GM12872 (cell line): ENCODE results near the gene CCDC169.

Source experiments
- TF ChIP-seq, protein P1 (sequence below): IDR thresholded peaks from 3 replicates; pipeline ENCODE4 v1.5.1; 2011; ENCODE audit warnings: low read depth, mild to moderate bottlenecking, low read length, moderate library complexity; ENCODE audit not compliant: insufficient read depth

CCDC169 gene

DNA sequence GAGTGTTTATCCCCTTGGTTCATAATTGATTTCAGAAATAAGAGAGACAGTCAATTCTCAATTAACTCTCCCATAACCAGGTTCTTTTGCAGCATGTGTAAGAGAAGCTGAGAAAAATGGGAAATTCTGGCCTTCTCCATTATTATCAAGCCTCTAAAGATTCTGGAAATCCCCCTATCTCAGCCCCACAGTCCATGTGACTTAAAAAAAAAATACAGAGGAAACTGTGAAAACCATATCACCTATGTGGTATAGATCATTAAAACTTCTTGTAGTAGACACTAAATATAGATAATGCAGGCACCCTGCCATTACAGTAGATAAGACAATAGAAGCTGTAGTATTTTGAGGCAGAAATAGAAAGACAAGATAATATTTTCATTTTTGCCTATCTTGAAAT lies 48.9 kb downstream of the CCDC169 start:
- TF ChIP-seq, protein P1, sequence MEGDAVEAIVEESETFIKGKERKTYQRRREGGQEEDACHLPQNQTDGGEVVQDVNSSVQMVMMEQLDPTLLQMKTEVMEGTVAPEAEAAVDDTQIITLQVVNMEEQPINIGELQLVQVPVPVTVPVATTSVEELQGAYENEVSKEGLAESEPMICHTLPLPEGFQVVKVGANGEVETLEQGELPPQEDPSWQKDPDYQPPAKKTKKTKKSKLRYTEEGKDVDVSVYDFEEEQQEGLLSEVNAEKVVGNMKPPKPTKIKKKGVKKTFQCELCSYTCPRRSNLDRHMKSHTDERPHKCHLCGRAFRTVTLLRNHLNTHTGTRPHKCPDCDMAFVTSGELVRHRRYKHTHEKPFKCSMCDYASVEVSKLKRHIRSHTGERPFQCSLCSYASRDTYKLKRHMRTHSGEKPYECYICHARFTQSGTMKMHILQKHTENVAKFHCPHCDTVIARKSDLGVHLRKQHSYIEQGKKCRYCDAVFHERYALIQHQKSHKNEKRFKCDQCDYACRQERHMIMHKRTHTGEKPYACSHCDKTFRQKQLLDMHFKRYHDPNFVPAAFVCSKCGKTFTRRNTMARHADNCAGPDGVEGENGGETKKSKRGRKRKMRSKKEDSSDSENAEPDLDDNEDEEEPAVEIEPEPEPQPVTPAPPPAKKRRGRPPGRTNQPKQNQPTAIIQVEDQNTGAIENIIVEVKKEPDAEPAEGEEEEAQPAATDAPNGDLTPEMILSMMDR: no peak

DNA sequence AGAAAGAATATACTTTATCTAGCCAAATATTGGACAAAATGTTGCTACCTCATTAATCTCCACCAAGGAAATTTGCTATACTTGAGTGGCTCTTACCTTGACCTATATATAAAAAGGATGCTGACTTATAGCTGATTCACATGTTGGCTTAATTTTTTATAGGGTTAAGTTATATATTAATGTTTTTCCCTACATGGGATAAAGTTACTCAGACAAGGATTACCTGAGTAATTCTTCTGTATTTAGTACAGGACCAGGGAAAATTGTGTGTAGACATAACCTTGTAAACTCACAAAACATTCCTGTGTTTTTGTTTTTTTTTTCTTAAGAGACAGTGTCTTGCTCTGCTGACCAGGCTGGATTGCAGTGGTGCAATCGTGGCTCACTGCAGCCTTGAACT lies 52.6 kb downstream of the CCDC169 start:
- TF ChIP-seq, protein P1: no peak

DNA sequence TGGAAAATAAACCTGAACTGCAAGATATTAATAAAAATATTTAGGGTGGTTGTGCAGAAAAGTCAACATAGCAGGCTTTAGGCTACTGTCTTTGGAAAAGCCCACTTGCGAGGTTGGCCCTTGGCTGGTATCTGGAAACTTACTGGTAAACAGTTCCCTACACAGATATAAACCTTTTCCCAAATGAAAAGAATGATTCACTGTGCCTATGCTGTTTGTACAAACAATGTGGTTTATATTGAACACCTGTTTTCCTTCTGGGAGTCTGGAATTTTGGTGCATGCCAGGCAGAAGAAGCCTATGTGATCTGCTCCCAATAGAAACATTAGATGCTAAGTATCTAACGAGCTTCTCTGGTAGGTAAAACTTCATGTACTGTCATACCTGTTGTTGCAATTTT lies 53.5 kb downstream of the CCDC169 start:
- TF ChIP-seq, protein P1: no peak

DNA sequence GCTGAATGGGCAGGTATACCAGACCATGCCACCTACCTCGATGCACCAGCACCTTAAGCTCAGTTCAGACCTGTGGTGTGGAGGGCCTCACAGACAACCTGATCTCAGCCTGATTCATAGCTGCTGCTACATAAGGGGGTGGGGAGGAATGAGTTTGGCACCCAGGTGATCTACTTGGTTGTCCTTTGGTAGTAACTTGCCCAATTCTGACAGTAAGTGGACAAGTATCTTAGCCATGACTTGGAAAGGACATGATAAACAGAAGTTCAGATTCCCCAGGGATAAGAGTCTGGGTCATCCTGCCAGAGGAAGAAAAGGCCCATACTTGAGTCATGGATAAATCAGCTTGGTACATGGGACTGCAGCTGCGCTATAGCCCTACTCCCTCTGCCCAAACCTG lies 54.9 kb downstream of the CCDC169 start:
- TF ChIP-seq, protein P1: no peak

DNA sequence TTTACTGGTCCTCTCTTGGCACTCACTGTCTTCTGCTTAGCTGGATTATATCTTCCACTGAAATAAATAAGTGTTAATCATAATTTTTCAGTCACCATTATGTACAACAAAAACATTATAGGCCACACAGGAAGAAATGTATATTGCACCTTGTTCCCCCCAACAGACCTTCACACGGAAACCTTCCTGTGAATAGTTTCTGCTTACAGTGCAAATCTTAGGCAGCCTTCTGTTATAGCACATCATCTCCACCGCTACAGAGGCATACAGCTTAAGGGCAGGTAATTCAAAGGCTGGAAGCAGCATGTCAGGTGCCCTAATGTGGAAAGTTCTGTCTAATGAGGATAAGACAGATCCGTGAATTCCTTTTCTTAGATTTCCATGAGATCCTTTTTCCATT lies 66.4 kb downstream of the CCDC169 start:
- TF ChIP-seq, protein P1: no peak

DNA sequence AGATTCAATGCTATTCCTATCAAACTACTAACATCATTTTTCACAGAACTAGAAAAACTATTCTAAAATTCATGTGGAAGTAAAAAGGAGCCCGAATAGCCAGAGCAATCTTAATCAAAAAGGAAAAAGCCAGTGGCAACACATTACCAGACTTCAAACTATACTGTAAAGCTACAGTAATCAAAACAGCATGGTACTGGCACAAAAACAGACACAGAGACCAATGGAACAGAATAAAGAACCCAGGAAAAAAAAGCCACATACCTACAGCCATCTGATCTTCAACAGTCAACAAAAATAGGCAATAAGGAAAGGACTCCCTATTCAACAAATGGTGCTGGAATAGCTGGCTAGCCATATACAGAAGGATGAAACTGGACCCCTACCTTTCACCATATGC lies 72.9 kb downstream of the CCDC169 start:
- TF ChIP-seq, protein P1: no peak

DNA sequence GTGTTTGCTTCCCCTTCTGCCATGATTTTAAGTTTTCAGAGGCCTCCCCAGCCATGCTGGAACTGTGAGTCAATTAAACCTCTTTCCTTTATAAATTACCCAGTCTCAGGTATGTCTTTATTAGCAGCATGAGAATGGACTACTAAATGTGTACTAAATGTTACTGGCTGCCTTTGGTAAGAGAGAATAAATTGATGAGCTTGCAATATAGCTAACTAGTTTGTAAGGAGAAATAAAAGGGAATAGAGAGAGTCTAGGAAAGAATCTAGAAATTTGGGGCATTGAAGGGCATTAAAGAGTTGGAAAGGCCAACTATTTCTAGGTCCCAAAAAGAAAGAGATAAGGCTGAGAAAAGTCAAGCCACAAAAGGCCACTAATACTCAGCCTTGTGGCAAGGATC lies 77.7 kb downstream of the CCDC169 start:
- TF ChIP-seq, protein P1: no peak

DNA sequence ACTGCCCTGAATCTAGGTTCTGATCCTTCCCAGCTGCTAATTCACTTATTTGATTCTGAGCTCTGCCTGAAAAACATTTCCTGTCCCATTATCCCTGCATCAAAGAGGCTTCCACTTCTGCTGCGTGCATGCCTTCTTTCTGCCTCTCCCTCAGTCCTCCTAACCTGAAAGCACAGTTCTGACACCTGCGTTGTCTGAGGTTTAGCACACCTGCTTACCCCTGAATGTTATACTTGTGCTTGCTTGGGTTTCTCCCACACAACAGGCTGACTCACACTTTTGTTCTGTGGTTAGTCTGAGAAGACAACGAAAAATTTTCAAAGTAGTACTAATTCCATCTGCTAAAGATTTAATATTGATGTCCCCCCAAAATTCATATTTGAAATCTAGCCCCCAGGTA lies 80.2 kb downstream of the CCDC169 start:
- TF ChIP-seq, protein P1: no peak
